SU-DHL-6 (cell line): ENCODE measurements around the gene ARSB.

ENCODE experiments used
- CTCF ChIP-seq: fragments of 200-600 bp; sonication (generic); IDR thresholded peaks from one replicate; pipeline ENCODE4 v1.5.1; 2017; ENCODE audit warnings: antibody characterized with exemption, mild to moderate bottlenecking, low read length, moderate library complexity; ENCODE audit not compliant: insufficient read depth, poor library complexity, severe bottlenecking
- EZH2phosphoT487 ChIP-seq: fragments of 200-600 bp; sonication (generic), shearing (Covaris generic); conservative IDR thresholded peaks from 2 replicates; pipeline ENCODE4 v1.6.1; 2018; ENCODE audit warnings: mild to moderate bottlenecking, antibody characterized with exemption, low read length, moderate library complexity, mixed read lengths

GRCh38 chr5:78926252-78926651 is 58.9 kb downstream of the ARSB start:
- TF ChIP-seq CTCF, result no peak
- TF ChIP-seq EZH2phosphoT487, result no peak
